Parathyroid adenoma (tissue), 2 donors: ENCODE measurements around the gene CTAG1B.
"Not testable (repeated sequence)": the region's sequence is repeated elsewhere in the genome, so short reads cannot be mapped to it uniquely, and the experiment has no call there.

Source experiments
- H2AFZ ChIP-seq: fragments of 300-600 bp; sonication (generic); one replicate; pipeline ENCODE4 v1.7.0; 2017; ENCODE audit warnings: antibody characterized with exemption, mild to moderate bottlenecking
- H3K27ac ChIP-seq: fragments of 300-600 bp; sonication (generic); one replicate; pipeline ENCODE4 v1.7.0; 2017
- H3K27me3 ChIP-seq: fragments of 300-600 bp; sonication (generic); one replicate; pipeline ENCODE4 v1.7.0; 2017; ENCODE audit warnings: low read length; ENCODE audit not compliant: control insufficient read depth, insufficient read depth
- H3K36me3 ChIP-seq: fragments of 300-600 bp; sonication (generic); one replicate; pipeline ENCODE4 v1.7.0; 2017; ENCODE audit warnings: low read length; ENCODE audit not compliant: control insufficient read depth, insufficient read depth
- H3K4me1 ChIP-seq: fragments of 300-600 bp; sonication (generic); one replicate; pipeline ENCODE4 v1.7.0; 2017; ENCODE audit warnings: control low read depth
- H3K4me2 ChIP-seq: fragments of 300-600 bp; sonication (generic); one replicate; pipeline ENCODE4 v1.7.0; 2017; ENCODE audit warnings: low read length
- H3K4me3 ChIP-seq: fragments of 300-600 bp; sonication (generic); one replicate; pipeline ENCODE4 v1.7.0; 2017; ENCODE audit warnings: low read depth, low read length
- H3K79me2 ChIP-seq: fragments of 300-600 bp; sonication (generic); one replicate; pipeline ENCODE4 v1.7.0; 2017; ENCODE audit warnings: control low read depth
- H3K9ac ChIP-seq: fragments of 300-600 bp; sonication (generic); one replicate; pipeline ENCODE4 v1.7.0; 2017; ENCODE audit warnings: mild to moderate bottlenecking
- H3K9me3 ChIP-seq: fragments of 300-600 bp; sonication (generic); one replicate; pipeline ENCODE4 v1.7.0; 2017; ENCODE audit warnings: low read length; ENCODE audit not compliant: control insufficient read depth
- CTCF ChIP-seq: fragments of 300-600 bp; sonication (generic); IDR thresholded peaks from one replicate; pipeline ENCODE4 v1.7.0; 2017; ENCODE audit warnings: antibody characterized with exemption, mild to moderate bottlenecking
- donor health status: primary hyperparathyroidism.

Gene CTAG1B

GRCh38 chrX:154594491-154594890, 24.6 kb downstream of the CTAG1B start:
- Histone ChIP-seq H3K4me1 (no peaks in the 10 kb centered on the region), H3K4me2 (no peak overlapping the region), H3K79me2 (no peaks in the 10 kb centered on the region), H3K4me3 (no peak overlapping the region), H3K36me3 (no peaks in the 10 kb centered on the region), H3K27ac (no peak overlapping the region), H3K9ac (no peak overlapping the region), H3K27me3 (no peaks in the 10 kb centered on the region), H2AFZ (no peak overlapping the region), H3K9me3 (no peaks in the 10 kb centered on the region)
- TF ChIP-seq CTCF = no peak

GRCh38 chrX:154593201-154593600, 25.9 kb downstream of the CTAG1B start:
- Histone ChIP-seq H2AFZ (no peak overlapping the region), H3K27ac (no peak overlapping the region), H3K4me3 (no peak overlapping the region), H3K79me2 (no peaks in the 10 kb centered on the region), H3K27me3 (no peaks in the 10 kb centered on the region), H3K36me3 (no peaks in the 10 kb centered on the region), H3K9me3 (no peaks in the 10 kb centered on the region), H3K9ac (no peak overlapping the region), H3K4me1 (no peaks in the 10 kb centered on the region), H3K4me2 (no peak overlapping the region)
- TF ChIP-seq CTCF = no peak

- no peak overlapping the region for H3K9ac ChIP-seq
- no peaks in the 10 kb centered on the region for H3K27me3 ChIP-seq
- no peaks in the 10 kb centered on the region for H3K36me3 ChIP-seq
- no peaks in the 10 kb centered on the region for H3K79me2 ChIP-seq
- no peak overlapping the region for H3K27ac ChIP-seq
- no peak overlapping the region for H3K4me2 ChIP-seq
- no peak for TF ChIP-seq CTCF
- no peak overlapping the region for H3K4me3 ChIP-seq
- no peaks in the 10 kb centered on the region for H3K9me3 ChIP-seq
- H2AFZ ChIP-seq = no peak overlapping the region
- no peaks in the 10 kb centered on the region for H3K4me1 ChIP-seq
Measured at GRCh38 chrX:154592505-154592904, 26.6 kb downstream of the CTAG1B start.

- H3K36me3 ChIP-seq, H3K79me2 ChIP-seq, H3K4me2 ChIP-seq, H3K4me3 ChIP-seq, H3K27me3 ChIP-seq, H3K4me1 ChIP-seq, H2AFZ ChIP-seq, H3K9me3 ChIP-seq, H3K9ac ChIP-seq, H3K27ac ChIP-seq: not testable (repeated sequence)
Measured at GRCh38 chrX:154590415-154590814, 28.7 kb downstream of the CTAG1B start.

- not testable (repeated sequence) for H3K9ac ChIP-seq, H3K4me2 ChIP-seq
Measured at GRCh38 chrX:154584585-154585183, 34.4 kb downstream of the CTAG1B start, which contains the start of gene CTAG1A. CTAG1A (plus strand) TSS chrX:154585133; CDS start chrX:154585207, 74 bp downstream.

GRCh38 chrX:154582994-154583393, 36.1 kb downstream of the CTAG1B start:
- not testable (repeated sequence) for H3K4me3 ChIP-seq, H3K27me3 ChIP-seq, H3K4me1 ChIP-seq, H2AFZ ChIP-seq, H3K79me2 ChIP-seq, H3K27ac ChIP-seq, H3K4me2 ChIP-seq, H3K9ac ChIP-seq, H3K9me3 ChIP-seq, H3K36me3 ChIP-seq

More at GRCh38 chrX:154584585-154585183, 34.4 kb downstream of the CTAG1B start, which contains the start of gene CTAG1A:
- not testable (repeated sequence) for H3K9me3 ChIP-seq, H3K27me3 ChIP-seq, H3K79me2 ChIP-seq, H3K27ac ChIP-seq, H3K4me1 ChIP-seq, H2AFZ ChIP-seq, H3K36me3 ChIP-seq, H3K4me3 ChIP-seq

- not testable (repeated sequence) for H3K79me2 ChIP-seq, H3K9me3 ChIP-seq, H3K4me1 ChIP-seq, H3K4me3 ChIP-seq, H3K27me3 ChIP-seq, H2AFZ ChIP-seq, H3K4me2 ChIP-seq, H3K9ac ChIP-seq, H3K36me3 ChIP-seq, H3K27ac ChIP-seq
Measured at GRCh38 chrX:154575076-154575475, 44.0 kb downstream of the CTAG1B start.

- not testable (repeated sequence) for H3K9ac ChIP-seq, H3K4me2 ChIP-seq, H3K79me2 ChIP-seq, H3K9me3 ChIP-seq, H3K36me3 ChIP-seq, H3K27ac ChIP-seq, H3K4me3 ChIP-seq, H3K4me1 ChIP-seq, H3K27me3 ChIP-seq, H2AFZ ChIP-seq
Measured at GRCh38 chrX:154573061-154573460, 46.0 kb downstream of the CTAG1B start.

- H3K9me3 ChIP-seq, H3K9ac ChIP-seq, H3K79me2 ChIP-seq, H3K27ac ChIP-seq, H3K4me3 ChIP-seq, H3K27me3 ChIP-seq, H2AFZ ChIP-seq, H3K36me3 ChIP-seq, H3K4me2 ChIP-seq, H3K4me1 ChIP-seq: not testable (repeated sequence)
Measured at GRCh38 chrX:154570361-154570760, 48.7 kb downstream of the CTAG1B start.
